ENCODE data around the gene TAF4B.
"Not testable (repeated sequence)": the region's sequence is repeated elsewhere in the genome, so short reads cannot be mapped to it uniquely, and the experiment has no call there.

TAF4B gene

DNA sequence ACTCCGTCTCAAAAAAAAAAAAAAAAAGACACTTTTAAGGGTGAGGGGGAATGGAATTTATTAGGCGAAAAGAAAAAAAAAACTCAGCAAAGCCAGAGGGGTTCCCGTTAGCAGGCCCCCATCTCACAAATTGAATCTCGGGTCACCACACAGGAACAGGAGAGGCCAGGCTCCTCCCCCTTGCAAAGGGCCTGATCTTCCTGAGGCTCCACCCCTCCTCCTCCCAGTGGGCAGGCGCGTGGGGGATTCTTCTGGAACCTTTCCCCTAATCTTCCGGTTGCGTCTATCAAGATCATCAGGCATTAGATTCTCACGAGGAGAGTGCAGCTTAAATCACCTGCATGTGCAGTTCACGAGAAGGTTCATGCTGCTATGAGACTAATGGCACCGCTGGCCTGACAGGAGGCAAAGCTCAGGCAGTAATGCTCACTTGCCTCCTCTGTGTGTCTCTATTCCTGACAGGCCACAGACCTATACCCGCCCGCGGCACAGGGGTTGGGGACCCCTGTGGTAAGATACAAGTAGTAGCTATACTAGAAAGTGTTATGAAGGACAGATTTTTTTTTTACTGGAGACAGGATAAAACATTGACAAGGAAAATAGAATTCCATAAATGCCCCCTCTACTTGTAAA is 45.8 kb downstream of the TAF4B start:
- Histone ChIP-seq H3K27ac (ENCODE audit: low read length) (no peak overlapping the region), H3K9me3 (ENCODE audit: control insufficient read depth in 1 of 2, low read length in 2 of 2) (no peaks in the 10 kb centered on the region), H3K4me1 (ENCODE audit: control insufficient read depth in 1 of 2, insufficient read depth in 2 of 2, low read length in 2 of 2) (no peaks in the 10 kb centered on the region), H3K36me3 (ENCODE audit: control insufficient read depth in 1 of 2, insufficient read depth in 2 of 2, low read length in 2 of 2) (peaks cover 4 to 16% of the 10 kb centered on the region in 2 donors), H3K27me3 (ENCODE audit: low read depth, low read length) (no peaks in the 10 kb centered on the region), H3K4me3 (ENCODE audit: low read depth in 1 of 2, low read length in 2 of 2) (no peak overlapping the region)

- no peaks in the 10 kb centered on the region for H3K27me3 ChIP-seq (ENCODE audit: low read depth, low read length)
- no peaks in the 10 kb centered on the region for H3K4me1 ChIP-seq (ENCODE audit: control insufficient read depth in 1 of 2, insufficient read depth in 2 of 2, low read length in 2 of 2)
- H3K27ac ChIP-seq (ENCODE audit: low read length), result no peak overlapping the region
- H3K36me3 ChIP-seq (ENCODE audit: control insufficient read depth in 1 of 2, insufficient read depth in 2 of 2, low read length in 2 of 2), result peaks cover 4 to 25% of the 10 kb centered on the region in 2 donors
- H3K9me3 ChIP-seq (ENCODE audit: control insufficient read depth in 1 of 2, low read length in 2 of 2), result peaks cover 0 to 3% of the 10 kb centered on the region in 2 donors
- no peak overlapping the region for H3K4me3 ChIP-seq (ENCODE audit: low read depth in 1 of 2, low read length in 2 of 2)
Observed at GRCh38 chr18:26277374-26277773, 51.1 kb downstream of the TAF4B start.

DNA sequence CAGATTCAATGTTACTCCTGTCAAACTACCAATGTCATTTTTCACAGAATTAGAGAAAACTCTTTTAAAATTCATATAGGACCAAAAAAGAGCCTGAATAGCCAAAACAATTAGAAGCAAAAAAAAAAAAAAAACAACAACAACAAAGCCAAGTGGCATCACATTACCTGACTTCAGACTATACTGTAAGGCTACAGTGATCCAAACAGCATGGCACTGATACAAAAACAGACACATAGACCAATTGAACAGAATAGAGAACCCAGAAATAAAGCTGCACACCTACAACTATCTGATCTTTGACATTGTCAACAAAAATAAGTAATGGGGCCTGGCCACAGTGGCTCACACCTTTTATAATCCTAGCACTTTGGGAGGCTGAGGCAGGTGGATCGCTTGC is 53.2 kb downstream of the TAF4B start:
- Histone ChIP-seq H3K36me3 (ENCODE audit: control insufficient read depth in 1 of 2, insufficient read depth in 2 of 2, low read length in 2 of 2) (peaks cover 4 to 36% of the 10 kb centered on the region in 2 donors), H3K4me1 (ENCODE audit: control insufficient read depth in 1 of 2, insufficient read depth in 2 of 2, low read length in 2 of 2) (no peaks in the 10 kb centered on the region), H3K27me3 (ENCODE audit: low read depth, low read length) (no peaks in the 10 kb centered on the region), H3K27ac (ENCODE audit: low read length) (no peak overlapping the region), H3K9me3 (ENCODE audit: control insufficient read depth in 1 of 2, low read length in 2 of 2) (peaks cover 0 to 3% of the 10 kb centered on the region in 2 donors), H3K4me3 (ENCODE audit: low read depth in 1 of 2, low read length in 2 of 2) (no peak overlapping the region)

- no peak overlapping the region for H3K27ac ChIP-seq (ENCODE audit: low read length)
- no peak overlapping the region for H3K4me3 ChIP-seq (ENCODE audit: low read depth in 1 of 2, low read length in 2 of 2)
- H3K27me3 ChIP-seq (ENCODE audit: low read depth, low read length), result no peaks in the 10 kb centered on the region
- H3K36me3 ChIP-seq (ENCODE audit: control insufficient read depth in 1 of 2, insufficient read depth in 2 of 2, low read length in 2 of 2), result peaks cover 6 to 21% of the 10 kb centered on the region in 2 donors
- no peaks in the 10 kb centered on the region for H3K9me3 ChIP-seq (ENCODE audit: control insufficient read depth in 1 of 2, low read length in 2 of 2)
- no peaks in the 10 kb centered on the region for H3K4me1 ChIP-seq (ENCODE audit: control insufficient read depth in 1 of 2, insufficient read depth in 2 of 2, low read length in 2 of 2)
Observed at GRCh38 chr18:26286008-26286407, 59.8 kb downstream of the TAF4B start.

GRCh38 chr18:26287644-26288043 is 61.4 kb downstream of the TAF4B start:
- no peaks in the 10 kb centered on the region for H3K4me1 ChIP-seq (ENCODE audit: control insufficient read depth in 1 of 2, insufficient read depth in 2 of 2, low read length in 2 of 2)
- no peaks in the 10 kb centered on the region for H3K27me3 ChIP-seq (ENCODE audit: low read depth, low read length)
- H3K36me3 ChIP-seq (ENCODE audit: control insufficient read depth in 1 of 2, insufficient read depth in 2 of 2, low read length in 2 of 2), result peaks cover 6 to 12% of the 10 kb centered on the region in 2 donors
- no peak overlapping the region for H3K27ac ChIP-seq (ENCODE audit: low read length)
- H3K9me3 ChIP-seq (ENCODE audit: control insufficient read depth in 1 of 2, low read length in 2 of 2), result no peaks in the 10 kb centered on the region
- H3K4me3 ChIP-seq (ENCODE audit: low read depth in 1 of 2, low read length in 2 of 2), result no peak overlapping the region

GRCh38 chr18:26290385-26290784 is 64.1 kb downstream of the TAF4B start:
- no peak overlapping the region for H3K27ac ChIP-seq (ENCODE audit: low read length)
- no peak overlapping the region for H3K4me3 ChIP-seq (ENCODE audit: low read depth in 1 of 2, low read length in 2 of 2)
- no peaks in the 10 kb centered on the region for H3K4me1 ChIP-seq (ENCODE audit: control insufficient read depth in 1 of 2, insufficient read depth in 2 of 2, low read length in 2 of 2)
- H3K36me3 ChIP-seq (ENCODE audit: control insufficient read depth in 1 of 2, insufficient read depth in 2 of 2, low read length in 2 of 2), result peaks cover 0 to 6% of the 10 kb centered on the region in 2 donors
- H3K27me3 ChIP-seq (ENCODE audit: low read depth, low read length), result no peaks in the 10 kb centered on the region
- H3K9me3 ChIP-seq (ENCODE audit: control insufficient read depth in 1 of 2, low read length in 2 of 2), result no peaks in the 10 kb centered on the region

GRCh38 chr18:26293982-26294381 is 67.7 kb downstream of the TAF4B start:
- Histone ChIP-seq H3K4me3 (ENCODE audit: low read depth in 1 of 2, low read length in 2 of 2) (no peak overlapping the region), H3K4me1 (ENCODE audit: control insufficient read depth in 1 of 2, insufficient read depth in 2 of 2, low read length in 2 of 2) (no peaks in the 10 kb centered on the region), H3K27me3 (ENCODE audit: low read depth, low read length) (no peaks in the 10 kb centered on the region), H3K9me3 (ENCODE audit: control insufficient read depth in 1 of 2, low read length in 2 of 2) (no peaks in the 10 kb centered on the region), H3K27ac (ENCODE audit: low read length) (no peak overlapping the region), H3K36me3 (ENCODE audit: control insufficient read depth in 1 of 2, insufficient read depth in 2 of 2, low read length in 2 of 2) (no peaks in the 10 kb centered on the region)

DNA sequence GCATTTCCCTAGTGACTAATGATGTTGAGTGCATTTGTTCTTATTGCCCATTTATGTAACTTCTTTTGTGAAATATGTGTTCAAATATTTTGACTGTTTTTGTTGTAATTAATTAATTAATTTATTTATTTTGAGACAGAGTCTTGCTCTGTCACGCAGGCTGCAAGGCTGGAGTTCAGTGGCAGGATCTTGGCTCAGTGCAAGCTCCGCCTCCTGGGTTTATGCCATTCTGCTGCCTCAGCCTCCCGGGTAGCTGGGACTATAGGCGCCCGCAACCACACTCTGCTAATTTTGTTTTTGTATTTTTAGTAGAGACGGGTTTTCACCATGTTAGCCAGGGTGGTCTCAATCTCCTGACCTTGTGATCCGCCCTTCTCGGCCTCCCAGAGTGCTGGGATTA is 71.9 kb downstream of the TAF4B start:
- no peaks in the 10 kb centered on the region for H3K4me1 ChIP-seq (ENCODE audit: control insufficient read depth in 1 of 2, insufficient read depth in 2 of 2, low read length in 2 of 2)
- no peaks in the 10 kb centered on the region for H3K36me3 ChIP-seq (ENCODE audit: control insufficient read depth in 1 of 2, insufficient read depth in 2 of 2, low read length in 2 of 2)
- no peak overlapping the region for H3K27ac ChIP-seq (ENCODE audit: low read length)
- H3K9me3 ChIP-seq (ENCODE audit: control insufficient read depth in 1 of 2, low read length in 2 of 2), result no peaks in the 10 kb centered on the region
- H3K27me3 ChIP-seq (ENCODE audit: low read depth, low read length), result no peaks in the 10 kb centered on the region
- H3K4me3 ChIP-seq (ENCODE audit: low read depth in 1 of 2, low read length in 2 of 2), result no peak overlapping the region

GRCh38 chr18:26301681-26302080 is 75.4 kb downstream of the TAF4B start:
- no peak overlapping the region for H3K27ac ChIP-seq (ENCODE audit: low read length)
- no peaks in the 10 kb centered on the region for H3K36me3 ChIP-seq (ENCODE audit: control insufficient read depth in 1 of 2, insufficient read depth in 2 of 2, low read length in 2 of 2)
- no peak overlapping the region for H3K4me3 ChIP-seq (ENCODE audit: low read depth in 1 of 2, low read length in 2 of 2)
- H3K27me3 ChIP-seq (ENCODE audit: low read depth, low read length), result no peaks in the 10 kb centered on the region
- H3K4me1 ChIP-seq (ENCODE audit: control insufficient read depth in 1 of 2, insufficient read depth in 2 of 2, low read length in 2 of 2), result no peaks in the 10 kb centered on the region
- H3K9me3 ChIP-seq (ENCODE audit: control insufficient read depth in 1 of 2, low read length in 2 of 2), result no peaks in the 10 kb centered on the region

GRCh38 chr18:26303222-26303621 is 77.0 kb downstream of the TAF4B start:
- not testable (repeated sequence) for H3K4me3 ChIP-seq (ENCODE audit: low read depth in 1 of 2, low read length in 2 of 2); H3K9me3 ChIP-seq (ENCODE audit: control insufficient read depth in 1 of 2, low read length in 2 of 2); H3K4me1 ChIP-seq (ENCODE audit: control insufficient read depth in 1 of 2, insufficient read depth in 2 of 2, low read length in 2 of 2); H3K27me3 ChIP-seq (ENCODE audit: low read depth, low read length); H3K27ac ChIP-seq (ENCODE audit: low read length); H3K36me3 ChIP-seq (ENCODE audit: control insufficient read depth in 1 of 2, insufficient read depth in 2 of 2, low read length in 2 of 2)

DNA sequence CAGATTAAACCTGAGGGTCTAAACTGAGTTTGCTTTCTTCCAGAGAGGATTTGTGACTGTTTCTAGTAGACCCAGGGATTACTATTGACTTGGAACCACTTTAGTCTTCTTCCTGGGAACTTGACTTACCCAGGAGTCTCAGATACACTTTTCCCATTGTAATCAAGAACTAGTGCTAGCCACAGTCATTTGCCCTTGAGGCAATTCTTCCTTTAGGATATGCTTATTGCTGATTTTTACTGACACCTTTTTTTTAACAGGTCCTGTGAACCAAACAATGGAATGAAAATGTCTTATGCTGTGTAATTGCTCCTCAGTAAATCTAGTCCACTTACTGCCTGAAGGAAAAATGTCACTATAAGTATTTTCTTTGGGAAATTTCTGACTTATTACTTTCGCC is 78.3 kb downstream of the TAF4B start:
- no peak overlapping the region for H3K27ac ChIP-seq (ENCODE audit: low read length)
- H3K9me3 ChIP-seq (ENCODE audit: control insufficient read depth in 1 of 2, low read length in 2 of 2), result no peaks in the 10 kb centered on the region
- H3K4me1 ChIP-seq (ENCODE audit: control insufficient read depth in 1 of 2, insufficient read depth in 2 of 2, low read length in 2 of 2), result no peaks in the 10 kb centered on the region
- H3K4me3 ChIP-seq (ENCODE audit: low read depth in 1 of 2, low read length in 2 of 2), result no peak overlapping the region
- H3K27me3 ChIP-seq (ENCODE audit: low read depth, low read length), result no peaks in the 10 kb centered on the region
- H3K36me3 ChIP-seq (ENCODE audit: control insufficient read depth in 1 of 2, insufficient read depth in 2 of 2, low read length in 2 of 2), result no peaks in the 10 kb centered on the region

GRCh38 chr18:26307161-26307773 is 81.0 kb downstream of the TAF4B start:
- Histone ChIP-seq H3K4me1 (ENCODE audit: control insufficient read depth in 1 of 2, insufficient read depth in 2 of 2, low read length in 2 of 2) (no peaks in the 10 kb centered on the region), H3K4me3 (ENCODE audit: low read depth in 1 of 2, low read length in 2 of 2) (no peak overlapping the region), H3K36me3 (ENCODE audit: control insufficient read depth in 1 of 2, insufficient read depth in 2 of 2, low read length in 2 of 2) (no peaks in the 10 kb centered on the region), H3K27ac (ENCODE audit: low read length) (no peak overlapping the region), H3K9me3 (ENCODE audit: control insufficient read depth in 1 of 2, low read length in 2 of 2) (no peaks in the 10 kb centered on the region), H3K27me3 (ENCODE audit: low read depth, low read length) (no peaks in the 10 kb centered on the region)
